GM13976 (cell line): ENCODE measurements around the gene RASSF3.
"Not testable (repeated sequence)": the region's sequence is repeated elsewhere in the genome, so short reads cannot be mapped to it uniquely, and the experiment has no call there.

Source experiments
- DNase-seq: peaks from one replicate; pipeline ENCODE4 v3.0.0; 2012; ENCODE audit warnings: low spot score
- CTCF ChIP-seq: IDR thresholded peaks from 2 replicates; pipeline ENCODE4 v1.5.1; 2012; ENCODE audit warnings: borderline replicate concordance, mild to moderate bottlenecking; ENCODE audit not compliant: insufficient read depth; ENCODE audit errors: extremely low read depth, missing control alignments, control extremely low read depth
- in situ Hi-C: fragments of 300-500 bp; cut with MboI; formaldehyde crosslinking; loops from one replicate; pipeline ENCODE4 v1.12.0; 2022; ENCODE audit warnings: low sequenced_read_pairs, mixed read lengths, inconsistent platforms; ENCODE audit not compliant: unreplicated experiment

The RASSF3 gene

GRCh38 chr12:64609536-64610078, 688 bp upstream of the RASSF3 start:
- TF ChIP-seq CTCF, result no peak
- in situ Hi-C loops, result no loop called here
- no peak for DNase-seq

GRCh38 chr12:64610660-64611340, 505 bp downstream of the RASSF3 start:
- DNase-seq, result peak; percentile 86
- TF ChIP-seq CTCF, result no peak
- in situ Hi-C loops, result no loop called here

GRCh38 chr12:64611341-64612284, 1.3 kb downstream of the RASSF3 start:
- no peak for TF ChIP-seq CTCF
- in situ Hi-C loops, result no loop called here
- DNase-seq, result no peak

- no peak for DNase-seq
- TF ChIP-seq CTCF, result no peak
- in situ Hi-C loops, result no loop called here
Observed at GRCh38 chr12:64612843-64613242, 2.5 kb downstream of the RASSF3 start.

- in situ Hi-C loops, DNase-seq: not testable (repeated sequence)
Observed at GRCh38 chr12:64613775-64614398, 3.6 kb downstream of the RASSF3 start.

GRCh38 chr12:64616201-64616600, 5.9 kb downstream of the RASSF3 start:
- in situ Hi-C loops, result no loop called here
- TF ChIP-seq CTCF, result no peak
- no peak for DNase-seq
